PC-3 (cell line): ENCODE results near the gene SSUH2. TPM values are rescaled to one million over a fixed set of nuclear protein-coding genes. Genes with fewer than 3 reads are reported as not detected.

Experiments used
- ATAC-seq: fragments of 200-7000 bp; cut with Tn5 transposase; 2 replicates; pipeline ENCODE4 v1.9.1; 2020; ENCODE audit warnings: mild to moderate bottlenecking, moderate library complexity
- BruUV-seq: library from RNA; stranded (reverse); fragments of 400-500 nt; replicated peaks from 2 replicates; lab custom pipeline; 2021; lab: Mats Ljungman, UMichigan
- CTCF ChIA-PET: fragments of 300-600 bp; sonication (Branson Sonifier 250); formaldehyde crosslinking; loops from one replicate; lab custom pipeline; 2022; ENCODE audit warnings: antibody characterized with exemption; lab: Charles Lee
- POLR2A ChIA-PET: fragments of 300-600 bp; sonication (Branson Sonifier 250); formaldehyde crosslinking; loops from one replicate; lab custom pipeline; 2022; ENCODE audit warnings: antibody characterized with exemption; ENCODE audit not compliant: unreplicated experiment; lab: Charles Lee
- DNase-seq: peaks from one replicate; pipeline ENCODE4 v3.0.0-alpha.2; 2015
- H2AFZ ChIP-seq: fragments of 300-600 bp; sonication (generic); 2 replicates; pipeline ENCODE4 v1.6.0; 2016; ENCODE audit warnings: antibody characterized with exemption, low read length
- H3F3A ChIP-seq: fragments of 300-600 bp; sonication (generic); one replicate; pipeline ENCODE4 v1.6.0; 2017; ENCODE audit warnings: antibody characterized with exemption, low read length, control low read depth, mild to moderate bottlenecking; ENCODE audit not compliant: unreplicated experiment
- H3K27ac ChIP-seq: fragments of 300-600 bp; sonication (generic); 2 replicates; pipeline ENCODE4 v1.5.1; 2016; ENCODE audit warnings: mild to moderate bottlenecking, low read length
- H3K27me3 ChIP-seq: fragments of 300-600 bp; sonication (generic); 2 replicates; pipeline ENCODE4 v1.6.1; 2016; ENCODE audit warnings: low read length, mixed read lengths
- H3K36me3 ChIP-seq: fragments of 300-600 bp; sonication (generic); 2 replicates; pipeline ENCODE4 v1.6.1; 2016; ENCODE audit warnings: low read depth, mixed run types, low read length, mixed read lengths
- H3K4me1 ChIP-seq: fragments of 300-600 bp; sonication (generic); 2 replicates; pipeline ENCODE4 v1.5.1; 2016; ENCODE audit warnings: low read length; ENCODE audit not compliant: insufficient read depth
- H3K4me2 ChIP-seq: fragments of 300-600 bp; sonication (generic); 2 replicates; pipeline ENCODE4 v1.6.0; 2016; ENCODE audit warnings: low read length
- H3K4me3 ChIP-seq: fragments of 300-600 bp; sonication (generic); 2 replicates; pipeline ENCODE4 v1.5.1; 2016; ENCODE audit warnings: mild to moderate bottlenecking, low read length, mixed read lengths
- H3K79me2 ChIP-seq: fragments of 300-600 bp; sonication (generic); 2 replicates; pipeline ENCODE4 v1.6.1; 2017; ENCODE audit warnings: low read length, mixed read lengths
- H3K9ac ChIP-seq: fragments of 300-600 bp; sonication (generic); 2 replicates; pipeline ENCODE4 v1.6.0; 2016; ENCODE audit warnings: mild to moderate bottlenecking, low read length
- H3K9me2 ChIP-seq: fragments of 300-600 bp; sonication (generic); replicated peaks from 2 replicates; pipeline ENCODE4 v1.6.1; 2016; ENCODE audit warnings: mixed run types, low read length, mixed read lengths
- H3K9me3 ChIP-seq: fragments of 300-600 bp; sonication (generic); 2 replicates; pipeline ENCODE4 v1.6.1; 2016; ENCODE audit warnings: low read length, mixed read lengths
- H4K20me1 ChIP-seq: fragments of 300-600 bp; sonication (generic); 2 replicates; pipeline ENCODE4 v1.6.1; 2016; ENCODE audit warnings: low read length, mixed read lengths
- EZH2 ChIP-seq: fragments of 300-600 bp; sonication (generic); IDR thresholded peaks from one replicate; pipeline ENCODE4 v1.6.1; 2017; ENCODE audit warnings: antibody characterized with exemption, mild to moderate bottlenecking, low read length; ENCODE audit not compliant: unreplicated experiment
- EZH2phosphoT487 ChIP-seq: fragments of 300-600 bp; sonication (generic); IDR thresholded peaks from 2 replicates; pipeline ENCODE4 v1.6.1; 2018; ENCODE audit warnings: mild to moderate bottlenecking, antibody characterized with exemption, low read length, borderline replicate concordance
- intact Hi-C: fragments of 100-400 bp; cut with micrococcal nuclease; formaldehyde crosslinking; loops from 2 replicates; pipeline ENCODE4 v1.9.0; 2023
- total RNA-seq: library from RNA; depleted of rRNA; stranded (reverse); fragments of >200 nt; gene quantifications from 2 replicates; pipeline ENCODE4 v1.2.3, GENCODE V29; 2014
- TF ChIP-seq, protein P1 (sequence below): fragments of 300-600 bp; sonication (generic); conservative IDR thresholded peaks from 2 replicates; pipeline ENCODE4 v1.5.1; 2017; ENCODE audit warnings: antibody characterized with exemption, low read depth, mild to moderate bottlenecking, low read length

SSUH2 gene
- total RNA-seq, 1 experiment from 2014 or later, result 0.44 TPM

DNA sequence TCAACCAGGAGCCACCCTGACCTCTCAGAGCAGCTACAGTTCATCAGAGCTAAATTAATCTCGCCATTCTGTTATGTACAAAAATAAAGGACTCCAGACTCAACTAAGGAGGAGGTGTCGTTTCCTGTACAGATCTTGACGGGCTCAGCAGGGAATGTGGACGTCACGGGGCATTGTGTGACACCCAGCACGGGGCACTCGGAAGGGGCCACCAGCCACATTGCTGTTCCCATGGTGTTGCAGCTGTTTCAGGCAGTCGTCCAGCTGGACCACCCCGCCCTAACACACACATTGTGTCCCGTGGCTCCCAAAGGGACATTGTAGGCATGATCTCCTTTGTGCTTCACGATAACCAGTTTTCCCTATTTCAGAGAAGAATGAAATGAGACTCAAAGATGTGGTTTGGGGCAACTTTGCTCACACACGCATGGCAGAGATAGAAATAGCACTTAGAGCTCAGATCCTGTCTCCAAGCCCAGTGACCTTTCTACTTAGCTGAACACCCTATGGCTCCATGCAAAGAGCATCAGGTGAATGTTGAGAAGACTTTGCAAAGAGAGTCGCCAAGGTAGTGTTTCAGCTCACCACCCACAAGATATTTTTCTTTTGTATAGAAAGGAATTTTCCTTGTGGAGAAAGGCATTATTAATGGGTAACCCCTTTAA is 5.5 kb downstream of the SSUH2 start:
- H3K4me3 ChIP-seq, result no peak overlapping the region
- no peak overlapping the region for H2AFZ ChIP-seq
- H3K4me1 ChIP-seq, result peaks cover 11% of the 10 kb centered on the region
- no peak overlapping the region for H3K9ac ChIP-seq
- ChIA-PET POLR2A (no interaction called here), CTCF (no interaction called here)
- no peaks in the 10 kb centered on the region for H3K9me3 ChIP-seq
- H3K4me2 ChIP-seq, result no peak overlapping the region
- intact Hi-C loops, result no loop called here
- H3K27ac ChIP-seq, result no peak overlapping the region
- no peak for DNase-seq
- no peaks in the 10 kb centered on the region for H3K9me2 ChIP-seq
- no TSS peak for BruUV-seq
- TF ChIP-seq, protein P1, sequence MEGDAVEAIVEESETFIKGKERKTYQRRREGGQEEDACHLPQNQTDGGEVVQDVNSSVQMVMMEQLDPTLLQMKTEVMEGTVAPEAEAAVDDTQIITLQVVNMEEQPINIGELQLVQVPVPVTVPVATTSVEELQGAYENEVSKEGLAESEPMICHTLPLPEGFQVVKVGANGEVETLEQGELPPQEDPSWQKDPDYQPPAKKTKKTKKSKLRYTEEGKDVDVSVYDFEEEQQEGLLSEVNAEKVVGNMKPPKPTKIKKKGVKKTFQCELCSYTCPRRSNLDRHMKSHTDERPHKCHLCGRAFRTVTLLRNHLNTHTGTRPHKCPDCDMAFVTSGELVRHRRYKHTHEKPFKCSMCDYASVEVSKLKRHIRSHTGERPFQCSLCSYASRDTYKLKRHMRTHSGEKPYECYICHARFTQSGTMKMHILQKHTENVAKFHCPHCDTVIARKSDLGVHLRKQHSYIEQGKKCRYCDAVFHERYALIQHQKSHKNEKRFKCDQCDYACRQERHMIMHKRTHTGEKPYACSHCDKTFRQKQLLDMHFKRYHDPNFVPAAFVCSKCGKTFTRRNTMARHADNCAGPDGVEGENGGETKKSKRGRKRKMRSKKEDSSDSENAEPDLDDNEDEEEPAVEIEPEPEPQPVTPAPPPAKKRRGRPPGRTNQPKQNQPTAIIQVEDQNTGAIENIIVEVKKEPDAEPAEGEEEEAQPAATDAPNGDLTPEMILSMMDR, result no peak
- TF ChIP-seq EZH2phosphoT487 (no peak), EZH2 (no peak)
- H3K36me3 ChIP-seq, result no peaks in the 10 kb centered on the region
- H3K27me3 ChIP-seq, result no peaks in the 10 kb centered on the region
- H3K79me2 ChIP-seq, result no peaks in the 10 kb centered on the region
- H4K20me1 ChIP-seq, result no peaks in the 10 kb centered on the region
- ATAC-seq, result no peak
- no peaks in the 10 kb centered on the region for H3F3A ChIP-seq

DNA sequence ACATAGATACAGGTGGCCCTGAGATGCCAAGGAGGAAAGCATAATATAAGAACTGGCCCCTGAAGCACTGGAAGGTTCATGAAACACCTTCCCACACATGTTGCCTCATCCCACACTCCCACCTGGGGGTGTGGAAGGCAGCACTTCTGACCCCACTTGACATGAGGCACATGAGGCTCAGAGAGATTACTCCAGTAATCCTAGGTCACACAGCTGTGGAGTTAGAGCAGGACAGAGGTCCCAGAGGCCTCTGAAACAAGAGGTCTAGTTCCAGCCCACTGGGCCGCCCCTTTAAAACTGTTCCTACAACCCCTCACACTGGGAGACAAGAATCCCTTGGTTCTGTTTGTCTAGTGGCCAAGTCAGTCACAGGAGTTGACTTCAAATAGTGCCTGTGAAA is 7.2 kb downstream of the SSUH2 start:
- Histone ChIP-seq H2AFZ (no peak overlapping the region), H3F3A (no peaks in the 10 kb centered on the region), H3K4me2 (no peak overlapping the region), H3K79me2 (no peaks in the 10 kb centered on the region), H3K4me3 (no peak overlapping the region), H4K20me1 (no peaks in the 10 kb centered on the region), H3K9me2 (no peaks in the 10 kb centered on the region), H3K9ac (no peak overlapping the region), H3K4me1 (peaks cover 17% of the 10 kb centered on the region), H3K27ac (no peak overlapping the region), H3K36me3 (no peaks in the 10 kb centered on the region), H3K9me3 (no peaks in the 10 kb centered on the region), H3K27me3 (no peaks in the 10 kb centered on the region)
- ChIA-PET POLR2A (no interaction called here), CTCF (no interaction called here)
- DNase-seq (no peak), ATAC-seq (no peak)
- TF ChIP-seq, protein P1, result no peak
- TF ChIP-seq EZH2phosphoT487 (no peak), EZH2 (no peak)
- BruUV-seq, result no TSS peak
- intact Hi-C loops, result no loop called here

DNA sequence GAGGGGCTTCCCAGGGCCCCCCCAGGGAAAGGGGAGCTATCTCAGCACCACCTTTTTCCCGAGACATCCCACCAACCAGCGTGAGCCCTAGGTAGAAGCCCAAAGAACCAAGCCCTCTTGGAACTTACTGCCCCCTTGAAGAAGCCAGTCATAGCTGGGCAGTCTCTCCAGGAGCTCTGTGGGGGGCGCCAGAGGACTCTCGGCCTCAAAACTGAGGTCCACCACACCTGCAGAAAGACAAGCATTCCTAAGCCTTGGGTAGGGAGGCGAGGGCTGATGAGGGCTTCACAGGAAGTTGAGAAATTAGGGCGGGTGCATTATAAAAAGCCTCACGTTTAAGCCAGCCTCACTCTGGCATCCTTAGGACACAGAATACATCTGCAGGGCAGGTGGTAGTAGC is 9.0 kb downstream of the SSUH2 start:
- Histone ChIP-seq H3K4me1 (peaks cover 19% of the 10 kb centered on the region), H3K79me2 (no peaks in the 10 kb centered on the region), H3K27me3 (no peaks in the 10 kb centered on the region), H3K9ac (no peak overlapping the region), H3K9me2 (no peaks in the 10 kb centered on the region), H3K4me2 (no peak overlapping the region), H3K9me3 (no peaks in the 10 kb centered on the region), H3F3A (no peaks in the 10 kb centered on the region), H3K27ac (no peak overlapping the region), H2AFZ (no peak overlapping the region), H4K20me1 (no peaks in the 10 kb centered on the region), H3K36me3 (no peaks in the 10 kb centered on the region), H3K4me3 (no peak overlapping the region)
- TF ChIP-seq, protein P1, result peak; percentile 32; the same call in 1 of the 2 replicates
- no peak for TF ChIP-seq EZH2phosphoT487
- DNase-seq, result no peak
- no TSS peak for BruUV-seq
- POLR2A ChIA-PET, result no interaction called here
- ATAC-seq, result no peak
- CTCF ChIA-PET, result no interaction called here
- intact Hi-C loops, result no loop called here
